Upper lobe of right lung (tissue), 1 donor: ENCODE data around the gene ZNF135. TPM values are rescaled to one million over a fixed set of nuclear protein-coding genes. Genes with fewer than 3 reads are reported as not detected.

ENCODE experiments used
- ATAC-seq: fragments of 200-7000 bp; cut with Tn5 transposase; one replicate; pipeline ENCODE4 v1.9.1; 2020; ENCODE audit warnings: mild to moderate bottlenecking, moderate library complexity
- DNase-seq: peaks from one replicate; pipeline ENCODE4 v3.0.0-alpha.2; 2020
- H3K27ac ChIP-seq: fragments of 200-600 bp; one replicate; pipeline ENCODE4 v1.8.0; 2022
- H3K27me3 ChIP-seq: fragments of 200-600 bp; one replicate; pipeline ENCODE4 v1.8.0; 2022; ENCODE audit warnings: mild to moderate bottlenecking
- H3K36me3 ChIP-seq: fragments of 200-600 bp; one replicate; pipeline ENCODE4 v1.8.0; 2022
- H3K4me1 ChIP-seq: fragments of 200-600 bp; one replicate; pipeline ENCODE4 v1.8.0; 2022
- H3K4me3 ChIP-seq: fragments of 200-600 bp; one replicate; pipeline ENCODE4 v1.8.0; 2022; ENCODE audit warnings: mild to moderate bottlenecking
- H3K9me3 ChIP-seq: fragments of 200-600 bp; one replicate; pipeline ENCODE4 v1.8.0; 2022
- CTCF ChIP-seq: fragments of 200-600 bp; IDR thresholded peaks from one replicate; pipeline ENCODE4 v1.8.0; 2022; ENCODE audit warnings: antibody characterized with exemption
- intact Hi-C: fragments of 100-400 bp; cut with DNase I; formaldehyde crosslinking; loops from one replicate; pipeline ENCODE4 v1.11.0; 2022
- long read RNA-seq: library from polyadenylated mRNA; unstranded; transcript quantifications from one replicate; pipeline ENCODE4 v2.0.0, GENCODE V29; 2021
- total RNA-seq: library from RNA; stranded (reverse); fragmentation: NEBNext Ultra II Directional; extraction: Animal tissue kit (Norgen Biotek cat#: 25700); gene quantifications from one replicate; pipeline ENCODE4 v1.2.1, GENCODE V29; 2021
- donor health status: DM: no; HTN: yes; CAD: no; lungs with severe emphysema.

ZNF135 gene
- 4.1 TPM for total RNA-seq
- long read RNA-seq, partial matches to known transcripts: 5 of 7 reads
- long read RNA-seq, other reads (novel, unspliced or antisense): 2 of 7 reads

GRCh38 chr19:58059003-58059670 lies at the start of gene ZNF135:
ZNF135 (plus strand) TSS chr19:58059282; CDS start chr19:58060003, 721 bp downstream.
- H3K27me3 ChIP-seq: no peaks in the 10 kb centered on the region
- ATAC-seq: peak; percentile 91
- TF ChIP-seq CTCF: no peak
- DNase-seq: peak; percentile 83
- peaks cover 4% of the 10 kb centered on the region for H3K9me3 ChIP-seq
- H3K36me3 ChIP-seq: no peaks in the 10 kb centered on the region
- H3K4me3 ChIP-seq: peak within 1 kb of the TSS; percentile 66
- intact Hi-C loops: no loop called here
- peak within 1 kb of the TSS; percentile 89 for H3K27ac ChIP-seq
- no peaks in the 10 kb centered on the region for H3K4me1 ChIP-seq

- Histone ChIP-seq H3K4me1 (no peaks in the 10 kb centered on the region), H3K27me3 (no peaks in the 10 kb centered on the region), H3K36me3 (peaks cover 6% of the 10 kb centered on the region), H3K9me3 (peaks cover 81% of the 10 kb centered on the region), H3K4me3 (no peak overlapping the region), H3K27ac (no peak overlapping the region)
- no peak for ATAC-seq
- DNase-seq: no peak
- intact Hi-C loops: no loop called here
- TF ChIP-seq CTCF: no peak
Observed at GRCh38 chr19:58009301-58009665, 49.8 kb upstream of the ZNF135 start.

- Histone ChIP-seq H3K27ac (no peak overlapping the region), H3K4me3 (no peak overlapping the region), H3K36me3 (peaks cover 6% of the 10 kb centered on the region), H3K4me1 (no peaks in the 10 kb centered on the region), H3K9me3 (peaks cover 76% of the 10 kb centered on the region), H3K27me3 (no peaks in the 10 kb centered on the region)
- TF ChIP-seq CTCF: no peak
- DNase-seq (peak; percentile 73), ATAC-seq (peak; percentile 71)
- intact Hi-C loops: no loop called here
Observed at GRCh38 chr19:58009666-58010301, 49.3 kb upstream of the ZNF135 start.

- H3K9me3 ChIP-seq: peaks cover 69% of the 10 kb centered on the region
- intact Hi-C loops: no loop called here
- no peak for TF ChIP-seq CTCF
- DNase-seq: no peak
- no peak for ATAC-seq
- H3K4me1 ChIP-seq: no peaks in the 10 kb centered on the region
- H3K27ac ChIP-seq: no peak overlapping the region
- peaks cover 6% of the 10 kb centered on the region for H3K36me3 ChIP-seq
- no peak overlapping the region for H3K4me3 ChIP-seq
- H3K27me3 ChIP-seq: no peaks in the 10 kb centered on the region
Observed at GRCh38 chr19:58010507-58010906, 48.6 kb upstream of the ZNF135 start.

GRCh38 chr19:58014141-58014540 lies 44.9 kb upstream of the ZNF135 start:
- H3K9me3 ChIP-seq: peaks cover 33% of the 10 kb centered on the region
- no peak overlapping the region for H3K27ac ChIP-seq
- H3K27me3 ChIP-seq: no peaks in the 10 kb centered on the region
- ATAC-seq (no peak), DNase-seq (no peak)
- no peak for TF ChIP-seq CTCF
- H3K36me3 ChIP-seq: no peaks in the 10 kb centered on the region
- intact Hi-C loops: no loop called here
- H3K4me3 ChIP-seq: no peak overlapping the region
- no peaks in the 10 kb centered on the region for H3K4me1 ChIP-seq
